ENCODE results near the gene SOX8. TPM values are rescaled to one million over a fixed set of nuclear protein-coding genes. Genes with fewer than 3 reads are reported as not detected.

The SOX8 gene
- total and polyA plus RNA-seq, 10 of the 15 experiments (the other 5 are each of a cell fraction or from before 2014, with no cell fraction given) = not detected

DNA sequence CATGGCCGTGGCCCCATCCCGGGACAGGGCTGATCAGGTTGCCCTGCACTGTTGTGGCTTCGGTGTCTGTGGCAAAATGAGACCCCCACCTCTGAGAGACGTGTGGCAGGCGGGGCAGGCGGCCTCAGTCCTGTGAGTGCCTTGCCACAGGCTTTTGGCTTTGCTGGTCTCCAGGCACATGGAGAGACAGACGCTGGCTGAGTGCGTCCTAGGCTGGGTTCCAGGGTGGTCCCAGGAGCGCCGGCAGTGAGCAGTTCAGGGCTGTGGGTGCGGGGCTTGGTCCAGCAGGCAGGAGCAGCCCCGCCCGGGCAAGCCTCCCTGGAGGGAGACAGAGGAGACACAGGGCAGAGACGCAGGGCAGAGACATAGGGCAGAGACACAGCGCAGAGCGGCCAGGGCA, 29.2 kb downstream of the SOX8 start (continued):
- TF ChIP-seq, protein P1, sequence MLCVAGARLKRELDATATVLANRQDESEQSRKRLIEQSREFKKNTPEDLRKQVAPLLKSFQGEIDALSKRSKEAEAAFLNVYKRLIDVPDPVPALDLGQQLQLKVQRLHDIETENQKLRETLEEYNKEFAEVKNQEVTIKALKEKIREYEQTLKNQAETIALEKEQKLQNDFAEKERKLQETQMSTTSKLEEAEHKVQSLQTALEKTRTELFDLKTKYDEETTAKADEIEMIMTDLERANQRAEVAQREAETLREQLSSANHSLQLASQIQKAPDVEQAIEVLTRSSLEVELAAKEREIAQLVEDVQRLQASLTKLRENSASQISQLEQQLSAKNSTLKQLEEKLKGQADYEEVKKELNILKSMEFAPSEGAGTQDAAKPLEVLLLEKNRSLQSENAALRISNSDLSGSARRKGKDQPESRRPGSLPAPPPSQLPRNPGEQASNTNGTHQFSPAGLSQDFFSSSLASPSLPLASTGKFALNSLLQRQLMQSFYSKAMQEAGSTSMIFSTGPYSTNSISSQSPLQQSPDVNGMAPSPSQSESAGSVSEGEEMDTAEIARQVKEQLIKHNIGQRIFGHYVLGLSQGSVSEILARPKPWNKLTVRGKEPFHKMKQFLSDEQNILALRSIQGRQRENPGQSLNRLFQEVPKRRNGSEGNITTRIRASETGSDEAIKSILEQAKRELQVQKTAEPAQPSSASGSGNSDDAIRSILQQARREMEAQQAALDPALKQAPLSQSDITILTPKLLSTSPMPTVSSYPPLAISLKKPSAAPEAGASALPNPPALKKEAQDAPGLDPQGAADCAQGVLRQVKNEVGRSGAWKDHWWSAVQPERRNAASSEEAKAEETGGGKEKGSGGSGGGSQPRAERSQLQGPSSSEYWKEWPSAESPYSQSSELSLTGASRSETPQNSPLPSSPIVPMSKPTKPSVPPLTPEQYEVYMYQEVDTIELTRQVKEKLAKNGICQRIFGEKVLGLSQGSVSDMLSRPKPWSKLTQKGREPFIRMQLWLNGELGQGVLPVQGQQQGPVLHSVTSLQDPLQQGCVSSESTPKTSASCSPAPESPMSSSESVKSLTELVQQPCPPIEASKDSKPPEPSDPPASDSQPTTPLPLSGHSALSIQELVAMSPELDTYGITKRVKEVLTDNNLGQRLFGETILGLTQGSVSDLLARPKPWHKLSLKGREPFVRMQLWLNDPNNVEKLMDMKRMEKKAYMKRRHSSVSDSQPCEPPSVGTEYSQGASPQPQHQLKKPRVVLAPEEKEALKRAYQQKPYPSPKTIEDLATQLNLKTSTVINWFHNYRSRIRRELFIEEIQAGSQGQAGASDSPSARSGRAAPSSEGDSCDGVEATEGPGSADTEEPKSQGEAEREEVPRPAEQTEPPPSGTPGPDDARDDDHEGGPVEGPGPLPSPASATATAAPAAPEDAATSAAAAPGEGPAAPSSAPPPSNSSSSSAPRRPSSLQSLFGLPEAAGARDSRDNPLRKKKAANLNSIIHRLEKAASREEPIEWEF (IDR thresholded peaks at IDR 0.05; ENCODE audit: insufficient replicate concordance, low read depth, low read length) = no peak

DNA sequence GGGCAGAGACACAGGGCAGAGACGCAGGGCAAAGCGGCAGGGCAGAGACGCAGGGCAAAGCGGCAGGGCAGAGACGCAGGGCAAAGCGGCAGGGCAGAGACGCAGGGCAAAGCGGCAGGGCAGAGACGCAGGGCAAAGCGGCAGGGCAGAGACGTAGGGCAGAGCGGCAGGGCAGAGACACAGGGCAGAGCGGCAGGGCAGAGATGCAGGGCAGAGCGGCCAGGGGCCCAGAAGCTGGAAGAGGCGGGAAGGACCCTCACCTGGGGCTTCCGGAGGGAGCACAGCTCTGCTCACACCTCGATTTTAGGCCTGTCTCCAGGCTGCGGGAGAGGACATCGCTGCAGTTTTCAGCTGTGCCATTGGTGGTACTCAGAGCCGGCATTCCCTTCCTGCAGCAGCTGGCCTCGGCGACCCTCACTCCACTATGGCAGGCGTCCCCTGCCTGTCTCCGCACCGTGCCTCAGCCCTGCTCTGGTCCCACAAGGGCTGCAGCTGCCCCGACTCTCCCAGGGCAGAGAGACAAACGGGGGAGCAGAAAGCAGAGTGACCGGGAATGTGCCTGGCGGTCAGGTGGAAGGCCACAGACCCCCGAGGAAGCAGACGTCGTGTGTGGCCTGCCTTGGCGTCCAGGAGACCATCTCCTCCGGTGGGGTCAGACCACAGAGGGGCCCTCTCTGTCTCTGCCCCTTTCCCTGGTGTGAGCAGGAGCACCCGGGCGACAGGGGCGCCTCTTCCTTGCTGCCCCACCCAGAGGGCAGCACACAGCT, 29.9 kb downstream of the SOX8 start:
- H3K9ac ChIP-seq (ENCODE audit: control insufficient read depth, insufficient read depth, low read length) = no peak overlapping the region
- no peaks in the 10 kb centered on the region for H3K27me3 ChIP-seq (replicated peaks in 1 of 2; ENCODE audit: control insufficient read depth in 2 of 2, insufficient read depth in 2 of 2, low read length in 1 of 2)
- no peaks in the 10 kb centered on the region for H4K20me1 ChIP-seq (ENCODE audit: control insufficient read depth, insufficient read depth)
- H3K9me3 ChIP-seq (replicated peaks; ENCODE audit: control insufficient read depth, insufficient read depth, low read length) = no peaks in the 10 kb centered on the region
- TF ChIP-seq IRF3 (IDR thresholded peaks at IDR 0.05) = no peak
- no peak for TF ChIP-seq BCLAF1 (IDR thresholded peaks at IDR 0.05)
- no peak for TF ChIP-seq MYC (IDR thresholded peaks at IDR 0.05; ENCODE audit: insufficient read depth, insufficient read length, insufficient replicate concordance, low read length, severe bottlenecking)
- TF ChIP-seq, protein P2, sequence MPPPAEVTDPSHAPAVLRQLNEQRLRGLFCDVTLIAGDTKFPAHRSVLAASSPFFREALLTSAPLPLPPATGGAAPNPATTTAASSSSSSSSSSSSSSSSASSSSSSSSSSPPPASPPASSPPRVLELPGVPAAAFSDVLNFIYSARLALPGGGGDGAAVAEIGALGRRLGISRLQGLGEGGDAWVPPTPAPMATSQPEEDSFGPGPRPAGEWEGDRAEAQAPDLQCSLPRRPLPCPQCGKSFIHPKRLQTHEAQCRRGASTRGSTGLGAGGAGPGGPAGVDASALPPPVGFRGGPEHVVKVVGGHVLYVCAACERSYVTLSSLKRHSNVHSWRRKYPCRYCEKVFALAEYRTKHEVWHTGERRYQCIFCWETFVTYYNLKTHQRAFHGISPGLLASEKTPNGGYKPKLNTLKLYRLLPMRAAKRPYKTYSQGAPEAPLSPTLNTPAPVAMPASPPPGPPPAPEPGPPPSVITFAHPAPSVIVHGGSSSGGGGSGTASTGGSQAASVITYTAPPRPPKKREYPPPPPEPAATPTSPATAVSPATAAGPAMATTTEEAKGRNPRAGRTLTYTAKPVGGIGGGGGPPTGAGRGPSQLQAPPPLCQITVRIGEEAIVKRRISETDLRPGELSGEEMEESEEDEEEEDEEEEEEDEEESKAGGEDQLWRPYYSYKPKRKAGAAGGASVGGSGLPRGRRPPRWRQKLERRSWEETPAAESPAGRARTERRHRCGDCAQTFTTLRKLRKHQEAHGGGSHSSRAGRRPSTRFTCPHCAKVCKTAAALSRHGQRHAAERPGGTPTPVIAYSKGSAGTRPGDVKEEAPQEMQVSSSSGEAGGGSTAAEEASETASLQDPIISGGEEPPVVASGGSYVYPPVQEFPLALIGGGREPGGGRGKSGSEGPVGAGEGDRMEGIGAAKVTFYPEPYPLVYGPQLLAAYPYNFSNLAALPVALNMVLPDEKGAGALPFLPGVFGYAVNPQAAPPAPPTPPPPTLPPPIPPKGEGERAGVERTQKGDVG (CRISPR knock-in tag; IDR thresholded peaks at IDR 0.05) = no peak
- TF ChIP-seq PAX5 (IDR thresholded peaks at IDR 0.05; ENCODE audit: borderline replicate concordance, low read depth, low read length) = no peak
- TF ChIP-seq RBBP5 (conservative IDR thresholded peaks at IDR 0.05) = no peak
- no peak for TF ChIP-seq POU2F2 (IDR thresholded peaks at IDR 0.05; ENCODE audit: borderline replicate concordance, low read depth, low read length)
- no peak overlapping the region for H3K4me2 ChIP-seq (ENCODE audit: control insufficient read depth, insufficient read depth)
- no peaks in the 10 kb centered on the region for H3K79me2 ChIP-seq (ENCODE audit: control insufficient read depth, insufficient read depth, low read length)
- ATAC-seq (no peak), DNase-seq (ENCODE audit: low read depth, low spot score) (no peak), FAIRE-seq (no peak)
- H3K27ac ChIP-seq (ENCODE audit: control insufficient read depth, insufficient read depth) = no peak overlapping the region
- no TSS peak for BruUV-seq (replicated peaks)
- H3K4me1 ChIP-seq (ENCODE audit: control insufficient read depth, insufficient read depth, low read length) = no peaks in the 10 kb centered on the region
- no peaks in the 10 kb centered on the region for H3K36me3 ChIP-seq (ENCODE audit: control insufficient read depth in 2 of 2, insufficient read depth in 2 of 2, low read length in 1 of 2)
- no peak overlapping the region for H2AFZ ChIP-seq (ENCODE audit: control insufficient read depth, low read depth, low read length)
- ChIA-PET RAD21 (ENCODE audit: unreplicated experiment) (no interaction called here), POLR2A (no interaction called here), SMC1A (ENCODE audit: uncharacterized antibody, unreplicated experiment) (no interaction called here), CTCF (no interaction called here)
- in situ Hi-C loops (cut with MboI) = no loop called here
- intact Hi-C loops (cut with micrococcal nuclease; ENCODE audit: unreplicated experiment) = no loop called here
- H3K4me3 ChIP-seq = no peak overlapping the region
- WGBS (ENCODE audit: insufficient coverage, insufficient replicate concordance, low lambda C conversion rate, missing lambda C conversion rate) = 49% methylated on average over 29 of the region's 37 CpGs

All from GM12878 (cell line).